ENCODE measurements around the gene OPRD1.
"Not testable (repeated sequence)": the region's sequence is repeated elsewhere in the genome, so short reads cannot be mapped to it uniquely, and the experiment has no call there.

OPRD1 gene

DNA sequence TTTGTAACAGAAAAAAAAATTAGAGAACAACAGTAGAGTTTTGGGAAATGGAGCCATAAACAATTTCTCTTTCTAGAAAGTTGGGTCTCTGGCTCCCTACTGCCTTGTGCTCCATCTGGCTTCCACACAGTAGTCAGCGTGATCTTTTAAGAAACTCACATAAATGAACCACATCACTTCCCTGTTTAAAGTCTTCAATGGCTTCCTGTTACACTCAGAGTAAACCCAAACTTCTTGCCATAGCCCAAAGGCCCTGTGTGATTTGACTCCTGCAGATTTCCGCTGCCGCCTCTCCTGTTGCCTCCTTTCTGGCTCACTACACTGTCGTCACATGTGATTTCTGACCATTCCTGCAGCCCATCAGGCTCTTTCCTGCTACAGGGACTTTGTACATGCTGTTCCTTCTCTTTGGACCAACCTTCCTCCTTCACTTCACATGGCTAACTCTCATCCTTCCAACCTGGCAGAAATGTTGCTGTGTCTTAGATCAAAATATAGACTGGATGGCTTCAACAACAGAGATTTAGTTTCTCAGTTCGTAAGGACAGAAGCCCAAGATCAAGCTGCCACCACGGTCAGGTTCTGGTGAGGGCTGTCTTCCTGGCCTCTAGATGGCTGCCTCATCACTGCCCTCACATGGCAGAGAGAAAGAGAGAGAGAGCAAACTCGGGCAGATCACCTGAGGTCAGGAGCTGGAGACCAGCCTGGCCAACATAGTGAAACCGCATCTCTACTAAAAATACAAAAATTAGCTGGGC is 34.0 kb downstream of the OPRD1 start:
- DNase-seq (ENCODE audit: low read depth, low spot score) = no peak

DNA sequence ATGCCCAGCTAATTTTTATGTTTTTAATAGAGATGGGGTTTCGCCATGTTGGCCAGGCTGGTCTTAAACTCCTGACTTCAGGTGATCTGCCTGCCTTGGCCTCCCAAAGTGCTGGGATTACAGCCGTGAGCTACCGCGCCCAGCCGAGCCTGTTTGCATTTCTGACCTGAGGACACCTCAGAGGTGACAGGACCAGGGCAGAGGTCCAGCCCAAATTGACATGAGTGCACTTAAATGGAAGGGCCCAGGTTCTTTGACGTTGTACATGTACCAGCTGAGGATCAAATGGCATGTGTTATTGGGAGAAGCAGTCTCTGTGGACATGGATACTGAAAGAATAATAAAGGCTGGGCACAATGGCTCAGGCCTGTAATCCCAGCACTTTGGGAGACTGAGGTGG is 35.2 kb downstream of the OPRD1 start:
- DNase-seq (ENCODE audit: low read depth, low spot score) = not testable (repeated sequence)

DNA sequence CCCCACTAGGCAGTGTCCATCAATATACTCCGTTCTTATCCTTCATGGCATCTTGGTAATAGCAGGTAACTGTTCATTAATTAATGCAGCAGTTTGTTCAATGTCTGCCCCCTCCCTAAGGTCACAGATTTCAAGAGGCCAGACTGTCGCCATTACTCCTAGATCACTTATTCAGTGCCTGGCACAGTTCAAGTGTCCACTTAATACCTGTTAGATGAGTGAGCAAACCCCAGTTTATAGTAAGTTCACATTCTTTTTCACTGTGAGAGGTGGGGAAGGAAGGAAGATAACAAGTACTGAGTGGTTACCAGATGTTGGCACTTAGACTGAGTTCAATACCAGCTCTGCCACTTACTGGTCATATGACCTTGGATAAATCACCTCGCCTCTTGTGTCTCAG is 36.4 kb downstream of the OPRD1 start:
- DNase-seq (ENCODE audit: low read depth, low spot score) = no peak

DNA sequence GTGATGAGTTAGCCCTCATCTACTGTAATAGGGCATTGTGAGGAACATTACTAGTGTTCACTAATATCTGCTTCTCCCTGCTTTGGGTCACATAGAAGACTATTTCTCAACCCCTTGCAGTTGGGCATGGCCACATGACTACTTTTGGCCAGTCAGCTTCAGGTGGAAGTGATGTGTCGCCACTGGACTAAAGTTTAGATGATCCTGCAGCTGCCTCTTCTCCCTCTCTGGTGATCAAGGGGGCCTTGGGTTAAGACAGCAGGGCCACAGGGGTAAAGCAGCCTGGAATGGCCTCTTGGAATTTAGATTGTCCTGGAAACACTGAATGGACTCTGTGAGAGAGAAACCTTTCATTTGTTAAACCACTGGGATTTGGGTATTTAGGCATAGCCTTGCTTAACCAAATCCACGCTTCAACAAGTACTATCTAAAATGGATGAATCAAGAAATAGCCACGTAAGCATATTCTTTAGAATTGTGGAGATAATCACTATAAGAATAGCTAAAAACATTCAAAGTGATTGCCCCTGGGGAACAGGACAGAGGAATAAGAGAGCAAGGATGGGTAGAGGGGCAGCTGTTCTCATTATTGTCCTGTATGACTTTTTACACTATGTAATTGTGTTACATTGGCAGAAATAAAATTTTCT is 41.2 kb downstream of the OPRD1 start:
- DNase-seq (ENCODE audit: low read depth, low spot score) = no peak

DNA sequence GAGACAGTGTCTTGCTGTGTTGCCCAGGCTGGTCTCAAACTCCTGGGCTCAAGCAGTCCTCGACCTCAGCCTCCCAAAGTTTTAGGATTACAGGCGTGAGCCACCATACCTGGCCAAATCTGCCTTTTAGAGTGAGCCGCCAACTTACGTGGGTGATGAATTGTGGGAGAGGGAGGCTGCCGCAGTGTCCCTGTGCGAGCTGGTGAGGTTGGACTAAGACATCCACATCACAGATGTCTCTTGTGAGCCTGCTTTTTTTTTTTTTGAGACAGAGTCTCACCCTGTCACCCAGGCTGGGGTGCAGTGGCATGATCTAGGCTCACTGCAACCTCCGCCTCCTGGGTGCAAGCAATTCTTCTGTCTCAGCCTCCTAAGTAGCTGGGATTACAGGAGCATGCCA is 42.4 kb downstream of the OPRD1 start:
- not testable (repeated sequence) for DNase-seq (ENCODE audit: low read depth, low spot score)

DNA sequence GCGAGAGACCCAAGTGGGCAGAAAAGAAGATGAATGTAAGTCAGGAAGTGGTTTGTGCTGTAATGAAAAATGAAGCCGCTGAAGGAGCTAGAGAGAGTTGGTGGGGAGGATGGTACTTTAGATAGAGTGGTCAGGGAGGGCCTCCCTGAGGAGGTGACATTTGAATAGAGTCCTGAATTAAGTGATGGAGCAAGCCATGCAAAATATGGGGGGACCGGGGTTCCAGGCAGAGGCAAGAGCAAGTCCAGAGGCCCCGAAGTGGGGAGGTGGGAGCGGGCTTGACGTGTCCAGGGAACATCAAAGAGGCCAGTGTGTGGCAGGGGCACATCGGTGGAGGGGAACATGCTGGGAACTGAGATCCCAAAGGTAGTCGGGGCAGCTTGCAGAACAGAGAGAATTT is 43.1 kb downstream of the OPRD1 start:
- no peak for DNase-seq (ENCODE audit: low read depth, low spot score)

DNA sequence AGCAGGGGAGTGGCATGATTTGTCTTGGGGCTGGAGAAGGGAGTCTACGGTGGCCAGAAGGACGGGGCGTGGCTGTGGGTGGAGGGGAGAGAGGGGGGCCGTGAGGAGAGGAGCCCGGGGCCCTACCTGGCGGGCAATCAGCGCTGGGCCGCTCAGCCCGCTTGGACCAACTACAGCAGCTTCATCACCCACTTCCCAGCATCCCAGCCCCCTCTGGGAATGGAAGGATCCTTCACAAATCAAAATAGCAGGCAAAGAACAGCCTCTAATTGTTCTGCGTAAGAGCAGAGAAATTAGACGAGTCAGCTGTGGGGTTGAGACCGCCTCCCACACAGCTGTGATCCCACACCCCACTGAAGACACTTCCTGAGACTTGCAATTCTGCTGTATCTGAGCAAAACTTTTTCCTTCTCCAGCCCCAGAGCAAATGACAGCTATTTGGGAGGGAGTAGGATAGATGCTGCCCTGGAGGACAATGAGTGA is 43.5 kb downstream of the OPRD1 start:
- DNase-seq (ENCODE audit: low read depth, low spot score) = no peak

DNA sequence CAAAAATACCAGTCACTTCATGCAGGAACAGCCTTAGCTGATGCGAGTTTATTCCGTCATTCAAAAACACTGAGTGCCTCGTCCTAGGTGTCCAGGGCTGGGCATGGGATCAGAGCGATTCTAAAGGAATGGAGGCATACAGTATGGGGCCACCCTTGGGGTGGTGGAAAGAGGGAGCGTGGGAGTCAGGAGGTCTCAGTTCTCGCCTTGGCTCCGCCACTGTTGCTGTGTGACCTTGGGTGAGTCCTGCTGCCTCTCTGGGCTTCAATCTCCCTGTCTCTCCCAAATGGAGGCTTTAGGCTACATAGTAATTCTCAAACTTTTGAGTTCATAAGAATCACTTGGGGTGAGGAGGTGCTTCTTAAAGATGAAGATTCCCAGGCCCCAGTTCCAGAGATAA is 44.0 kb downstream of the OPRD1 start:
- no peak for DNase-seq (ENCODE audit: low read depth, low spot score)

DNA sequence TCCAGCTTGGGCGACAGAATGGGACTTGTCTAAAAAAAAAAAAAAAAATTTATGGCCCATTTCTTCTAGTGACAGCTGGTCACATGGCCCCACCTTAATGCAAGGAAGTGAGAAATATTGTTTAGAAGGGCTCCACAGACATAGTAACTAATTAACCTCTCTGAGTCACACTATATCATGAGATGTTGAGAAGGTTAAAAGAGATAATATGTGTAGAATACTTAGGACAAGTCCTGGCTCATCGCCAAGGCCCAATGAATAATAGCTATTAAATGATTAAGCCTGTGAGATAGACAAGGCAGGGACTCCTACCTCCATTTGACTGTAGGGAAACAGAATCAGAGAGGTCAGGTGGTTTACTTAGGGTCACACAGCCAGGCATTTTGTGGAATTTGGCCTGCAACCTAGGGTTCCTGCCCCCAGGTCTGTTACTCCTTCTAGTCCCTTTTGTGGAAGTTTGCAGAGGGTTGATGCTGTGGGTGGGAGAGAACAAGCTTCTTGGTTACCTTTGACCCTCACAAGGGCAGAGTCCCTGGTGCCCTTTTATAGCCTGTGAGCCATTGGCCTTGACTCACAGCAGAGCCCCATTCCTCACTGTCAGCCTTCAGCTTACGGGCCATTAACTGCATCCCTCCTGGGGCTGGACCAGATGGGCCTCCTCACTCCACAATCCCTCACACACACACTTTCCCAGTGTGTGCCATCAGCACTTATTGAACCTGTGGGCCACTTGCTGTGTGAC is 48.5 kb downstream of the OPRD1 start:
- no peak for DNase-seq (ENCODE audit: low read depth, low spot score)

DNA sequence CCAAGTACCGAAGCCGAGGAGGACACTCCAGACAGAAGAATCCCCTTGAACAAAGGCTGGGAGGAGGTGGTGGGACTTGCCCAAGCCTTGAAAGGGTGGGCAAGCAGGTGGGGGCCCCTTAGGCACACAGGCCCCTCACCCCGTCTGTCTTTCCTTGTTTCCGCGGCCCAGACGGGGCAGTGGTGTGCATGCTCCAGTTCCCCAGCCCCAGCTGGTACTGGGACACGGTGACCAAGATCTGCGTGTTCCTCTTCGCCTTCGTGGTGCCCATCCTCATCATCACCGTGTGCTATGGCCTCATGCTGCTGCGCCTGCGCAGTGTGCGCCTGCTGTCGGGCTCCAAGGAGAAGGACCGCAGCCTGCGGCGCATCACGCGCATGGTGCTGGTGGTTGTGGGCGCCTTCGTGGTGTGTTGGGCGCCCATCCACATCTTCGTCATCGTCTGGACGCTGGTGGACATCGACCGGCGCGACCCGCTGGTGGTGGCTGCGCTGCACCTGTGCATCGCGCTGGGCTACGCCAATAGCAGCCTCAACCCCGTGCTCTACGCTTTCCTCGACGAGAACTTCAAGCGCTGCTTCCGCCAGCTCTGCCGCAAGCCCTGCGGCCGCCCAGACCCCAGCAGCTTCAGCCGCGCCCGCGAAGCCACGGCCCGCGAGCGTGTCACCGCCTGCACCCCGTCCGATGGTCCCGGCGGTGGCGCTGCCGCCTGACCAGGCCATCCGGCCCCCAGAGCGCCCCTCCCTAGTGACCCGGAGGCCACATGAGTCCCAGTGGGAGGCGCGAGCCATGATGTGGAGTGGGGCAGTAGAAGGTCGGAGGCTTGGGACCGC is 50.8 kb downstream of the OPRD1 start:
- no peak for DNase-seq (ENCODE audit: low read depth, low spot score)

DNA sequence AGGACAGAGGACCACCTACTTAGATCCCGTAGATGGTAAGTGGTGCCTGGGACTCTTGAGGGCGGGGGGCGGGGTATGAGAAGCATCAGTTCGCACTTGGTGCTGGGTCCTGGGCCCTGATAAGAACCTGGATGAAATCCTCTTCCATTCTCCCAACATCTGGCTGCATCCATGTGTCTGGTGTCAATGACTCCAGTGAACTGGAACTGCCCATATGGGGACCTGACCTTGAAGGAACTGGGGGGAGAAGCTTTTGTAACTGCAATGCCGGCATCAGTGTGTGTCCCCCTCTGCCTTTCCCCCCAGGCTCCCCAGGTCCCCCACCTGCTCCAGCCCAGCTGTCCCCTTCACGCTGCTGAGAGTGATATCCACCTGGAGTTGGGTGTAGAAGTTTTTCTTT is 52.7 kb downstream of the OPRD1 start:
- no peak for DNase-seq (ENCODE audit: low read depth, low spot score)

DNA sequence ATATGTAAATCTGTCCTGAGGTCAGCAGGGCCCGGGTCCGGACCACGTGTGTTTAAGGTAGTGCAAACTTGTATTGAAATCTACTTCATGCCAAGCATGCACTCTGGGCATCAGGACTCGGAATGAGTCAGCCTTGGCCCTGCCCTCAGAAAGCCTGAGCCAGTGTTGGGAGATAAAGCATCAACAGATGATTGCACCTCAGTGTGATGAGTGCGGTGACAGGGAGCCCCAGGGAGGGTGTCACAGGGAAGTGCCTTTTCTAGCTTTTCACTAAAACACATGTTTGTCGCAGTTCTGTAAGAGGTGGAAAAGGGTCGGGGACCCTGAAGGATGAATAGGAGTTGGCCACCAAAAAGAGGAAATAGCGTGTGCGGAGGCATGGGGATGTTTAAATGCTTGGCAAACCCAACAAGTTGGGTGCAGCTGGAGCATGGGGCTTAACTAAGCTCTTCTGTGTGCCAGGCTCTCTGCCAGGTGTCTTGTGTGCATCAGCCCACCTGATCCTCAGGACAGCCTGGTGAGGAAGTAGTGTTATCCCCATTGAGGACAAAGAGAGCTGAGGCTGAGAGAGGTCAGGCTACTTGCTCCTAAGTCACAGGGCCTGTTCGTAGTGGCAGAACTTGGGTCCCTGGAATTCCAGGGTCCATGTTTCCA is 54.2 kb downstream of the OPRD1 start:
- DNase-seq (ENCODE audit: low read depth, low spot score) = no peak

DNA sequence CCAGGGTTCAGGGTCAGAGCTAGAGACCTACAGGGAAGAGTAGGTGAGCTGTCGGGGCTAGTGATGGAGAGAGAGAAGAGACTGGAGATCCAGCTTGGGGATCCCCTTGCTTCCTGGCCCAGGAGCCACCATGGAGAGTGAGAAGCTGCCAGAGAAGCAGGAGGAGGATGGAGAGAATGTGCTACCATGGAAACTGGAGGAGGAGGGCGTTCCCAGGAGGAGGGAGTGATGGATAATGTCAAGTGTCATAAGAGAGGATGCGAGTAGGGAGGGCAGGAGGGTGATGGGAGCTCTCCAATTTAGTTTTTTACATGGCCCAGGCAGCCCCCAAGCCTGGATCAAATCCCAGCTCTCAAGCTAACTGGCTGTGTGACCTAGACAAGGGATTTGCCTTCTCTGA is 55.9 kb downstream of the OPRD1 start:
- DNase-seq (ENCODE audit: low read depth, low spot score) = no peak

DNA sequence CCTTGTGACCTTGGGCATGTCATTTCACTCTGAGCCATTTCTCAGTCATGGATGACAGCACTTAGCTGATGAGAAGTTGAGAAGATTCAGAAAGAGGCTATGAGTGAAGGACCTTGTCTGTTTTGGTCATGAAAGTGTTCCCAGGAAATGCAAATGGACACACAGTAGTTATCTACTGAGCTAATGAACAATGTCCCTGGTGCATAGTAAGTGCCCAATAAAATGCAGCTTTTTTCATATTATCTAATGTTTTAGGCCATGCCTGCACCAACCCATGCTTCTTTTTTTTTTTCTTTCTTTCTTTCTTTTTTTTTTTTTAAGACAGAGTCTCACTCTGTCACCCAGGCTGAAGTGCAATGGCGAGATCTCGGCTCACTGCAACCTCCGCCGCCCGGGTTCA is 58.0 kb downstream of the OPRD1 start:
- no peak for DNase-seq (ENCODE audit: low read depth, low spot score)

DNA sequence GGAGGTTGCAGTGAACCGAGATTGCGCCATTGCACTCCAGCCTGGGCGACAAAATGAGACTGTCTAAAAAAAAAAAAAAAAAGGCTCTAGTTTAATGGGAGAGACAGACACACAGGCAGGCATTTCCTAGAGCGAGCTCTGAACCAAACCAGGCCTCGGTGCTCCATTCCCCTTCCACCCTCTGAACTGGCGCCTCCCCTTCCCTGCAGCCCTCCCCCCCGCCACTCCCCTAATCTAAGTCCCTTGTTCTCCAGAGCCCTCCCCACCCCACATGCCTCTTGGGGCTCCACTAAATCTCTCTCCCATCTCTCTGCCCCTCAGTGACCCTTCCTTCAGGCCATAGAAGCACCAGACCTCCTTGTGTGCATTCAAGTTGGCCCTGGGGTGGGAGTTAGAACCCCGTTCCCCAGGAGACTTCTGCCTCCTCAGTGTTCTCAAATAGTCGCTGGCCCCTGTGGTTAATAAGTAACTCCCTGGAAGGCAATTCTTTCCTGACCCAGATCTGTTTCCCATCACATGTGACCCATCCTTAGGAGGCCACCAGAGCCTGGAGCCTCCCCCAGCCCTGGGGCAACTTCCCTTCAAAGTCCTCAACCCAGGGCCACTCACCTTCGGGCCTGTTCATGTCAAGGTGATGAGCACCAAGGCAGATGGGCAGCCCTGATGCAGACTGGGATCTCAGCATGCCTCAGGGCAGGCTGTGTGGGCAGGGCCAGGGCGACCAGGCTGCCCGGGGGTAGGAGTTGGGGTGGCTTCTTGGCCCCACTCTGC is 59.8 kb downstream of the OPRD1 start:
- DNase-seq (ENCODE audit: low read depth, low spot score) = no peak

DNA sequence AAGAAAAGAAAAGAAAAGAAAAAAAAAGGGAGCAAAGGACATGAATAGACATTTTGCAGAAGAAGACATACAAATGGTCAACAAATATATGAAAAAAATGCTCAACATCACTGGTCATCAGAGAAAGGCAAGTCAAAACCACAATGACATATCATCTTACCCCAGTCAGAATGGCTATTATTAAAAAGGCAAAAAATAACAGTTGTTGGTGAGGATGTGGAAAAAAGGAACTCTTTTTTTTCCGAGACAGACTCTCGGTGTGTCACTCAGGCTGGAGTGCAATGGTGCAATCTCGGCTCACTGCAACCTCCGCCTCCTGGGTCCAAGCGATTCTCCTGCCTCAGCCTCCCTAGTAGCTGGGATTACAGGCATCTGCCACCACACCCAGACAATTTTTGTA is 63.2 kb downstream of the OPRD1 start:
- not testable (repeated sequence) for DNase-seq (ENCODE audit: low read depth, low spot score)

DNA sequence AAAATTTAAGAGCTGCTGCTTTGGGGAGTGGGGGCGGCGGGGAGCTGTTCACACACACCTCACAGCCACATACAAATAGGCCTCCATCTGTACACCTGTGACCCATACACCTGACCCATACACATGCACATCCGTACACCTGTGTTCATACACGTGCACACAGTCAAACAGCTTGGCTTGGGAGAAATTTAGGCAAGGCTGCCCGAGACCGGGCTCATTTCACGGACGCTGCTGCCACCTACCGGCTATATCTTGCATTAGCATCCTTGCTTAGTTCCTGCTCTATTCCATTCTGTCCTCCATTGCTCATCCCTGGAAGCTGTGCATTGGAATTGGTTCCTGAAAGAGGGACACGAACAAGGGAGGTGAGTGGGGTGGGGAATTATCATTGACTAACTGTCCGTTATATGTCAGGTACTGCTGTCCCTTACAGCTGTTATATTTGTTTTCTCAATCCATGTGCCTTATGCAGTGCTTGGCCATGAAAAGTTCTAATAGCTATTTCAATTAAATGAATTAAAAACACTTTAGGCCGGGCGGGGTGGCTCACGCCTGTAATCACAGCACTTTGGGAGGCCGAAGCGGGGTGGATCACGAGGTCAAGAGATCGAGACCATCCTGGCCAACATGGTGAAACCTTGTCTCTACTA is 65.3 kb downstream of the OPRD1 start:
- no peak for DNase-seq (ENCODE audit: low read depth, low spot score)

DNA sequence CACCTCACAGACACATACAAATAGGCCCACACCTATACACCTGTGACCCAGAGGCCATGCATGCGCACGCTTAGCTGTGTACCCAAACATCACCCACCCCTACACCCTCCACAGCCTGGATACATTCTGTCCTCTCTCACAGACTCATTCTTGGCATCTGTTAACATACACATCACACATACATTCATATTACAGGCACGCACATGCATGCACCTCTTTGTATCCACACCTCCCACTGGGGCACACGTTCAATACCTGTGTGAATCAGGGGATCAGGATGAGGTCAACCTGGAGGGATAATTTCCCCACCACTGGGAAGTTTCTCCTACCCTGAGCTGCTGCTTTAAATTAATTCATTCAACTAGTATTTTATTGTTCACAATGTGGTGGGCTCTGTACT is 66.8 kb downstream of the OPRD1 start:
- no peak for DNase-seq (ENCODE audit: low read depth, low spot score)

DNA sequence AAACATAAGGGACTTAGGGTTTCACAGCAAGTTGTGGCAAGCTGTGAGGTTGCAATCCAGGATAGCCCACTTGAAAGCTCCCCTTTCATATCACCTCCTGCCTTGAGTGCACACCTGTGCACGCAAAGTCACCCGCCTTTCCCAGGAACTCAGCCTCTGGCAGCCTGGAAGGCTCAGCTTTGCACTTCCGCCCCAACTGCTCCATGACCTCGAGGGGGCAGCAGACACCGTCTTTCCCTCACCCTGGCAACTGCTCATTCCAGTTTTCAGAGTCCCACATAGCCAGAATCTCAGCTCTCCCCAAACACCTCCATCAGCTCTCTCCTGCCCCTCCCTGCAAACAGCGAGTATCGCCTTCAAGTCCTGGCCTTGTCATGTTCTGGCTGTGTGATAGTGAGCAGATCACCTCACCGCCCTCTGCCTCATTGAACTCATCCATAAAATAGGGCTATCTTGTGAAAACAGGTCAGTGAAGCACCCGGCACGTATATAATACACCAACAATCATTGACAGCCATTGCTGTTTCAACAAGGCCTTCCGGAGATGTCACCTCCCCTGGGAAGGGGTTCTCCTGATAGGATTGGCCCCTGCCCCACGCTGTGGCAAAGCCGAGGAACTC is 70.1 kb downstream of the OPRD1 start:
- peak; percentile 41 for DNase-seq (ENCODE audit: low read depth, low spot score)

DNA sequence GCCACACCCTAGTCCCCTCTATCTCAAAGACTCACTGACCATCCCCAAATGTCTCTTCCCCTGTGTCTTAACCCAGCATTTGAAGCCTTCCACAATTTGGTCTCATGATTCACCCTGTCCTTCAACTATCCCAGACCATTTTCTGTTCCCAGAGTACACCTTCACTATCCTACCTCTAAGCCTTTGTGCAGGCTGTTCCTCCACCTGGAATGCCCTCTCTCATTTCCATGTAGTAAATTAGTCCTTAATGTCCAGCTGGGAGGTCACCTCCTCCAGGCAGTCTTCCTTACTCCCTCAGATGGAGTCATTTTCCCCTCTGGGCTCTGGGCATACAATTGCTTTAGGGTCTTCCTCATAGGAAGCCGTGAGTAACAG is 71.3 kb downstream of the OPRD1 start:
- DNase-seq (ENCODE audit: low read depth, low spot score) = no peak
